ENCODE data around the gene ARHGAP22. TPM values are rescaled to one million over a fixed set of nuclear protein-coding genes. Genes with fewer than 3 reads are reported as not detected.

ARHGAP22 gene
- total RNA-seq, 2 experiments from 2014 or later = 0.19 to 0.46 TPM

DNA sequence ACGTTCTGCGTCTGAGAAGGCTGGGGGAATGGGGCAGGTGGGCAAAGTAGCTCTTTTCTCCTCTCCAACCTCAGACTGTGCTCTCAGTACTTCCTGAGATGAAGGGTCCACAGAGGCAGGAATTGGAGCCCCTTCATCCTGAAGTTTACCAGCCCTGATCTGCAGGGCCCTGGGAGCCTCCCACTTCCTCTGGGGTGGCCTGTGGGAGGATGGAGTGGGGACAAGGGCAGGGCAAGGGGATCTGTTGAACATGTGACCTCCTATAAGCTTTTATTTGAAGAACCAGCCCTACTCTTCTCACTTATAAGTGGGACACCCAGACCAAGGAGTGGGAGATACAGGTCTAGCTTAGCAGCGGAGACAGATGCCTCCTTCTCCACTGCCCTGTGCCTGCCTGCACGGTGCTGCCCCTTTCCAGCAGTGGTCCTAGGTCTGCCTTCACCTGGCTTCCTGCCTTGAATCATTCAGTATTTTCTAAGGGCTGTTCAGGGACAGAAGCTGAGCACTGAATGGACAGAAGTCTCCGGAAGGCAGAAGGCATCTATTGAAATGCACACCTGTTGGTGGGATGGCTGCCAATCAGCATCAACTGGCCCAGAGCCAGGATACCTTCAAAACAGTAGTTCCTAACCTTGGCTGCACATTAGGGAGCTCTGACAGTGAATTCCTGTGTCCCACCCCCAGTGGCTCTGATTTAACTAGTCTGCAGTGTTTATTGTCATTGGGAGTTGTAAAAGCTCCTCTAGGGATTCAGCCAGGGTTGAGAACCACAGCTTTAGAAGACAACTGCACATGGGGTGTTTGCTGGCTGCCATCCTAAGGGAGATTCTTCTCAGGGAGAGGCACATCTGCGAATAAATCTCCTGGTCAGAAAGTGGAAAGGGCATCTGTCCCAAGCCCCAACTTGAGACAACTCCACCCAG is 2.7 kb upstream of the ARHGAP22 start:
- Histone ChIP-seq H3K4me2 (ENCODE audit: low read length) (no peak overlapping the region), H3K79me2 (ENCODE audit: insufficient read depth, low read depth, low read length) (no peaks in the 10 kb centered on the region), H3K4me1 (ENCODE audit: insufficient read depth, low read length, poor library complexity, severe bottlenecking) (peaks cover 9% of the 10 kb centered on the region), H4K20me1 (ENCODE audit: insufficient read depth, low read length) (no peaks in the 10 kb centered on the region), H2AFZ (ENCODE audit: low read length) (no peak overlapping the region), H3K36me3 (ENCODE audit: insufficient read depth, low read length) (no peaks in the 10 kb centered on the region), H3K9me3 (ENCODE audit: low read length) (no peaks in the 10 kb centered on the region), H3K9me2 (ENCODE audit: insufficient read depth, low read length) (no peaks in the 10 kb centered on the region), H3K27ac (ENCODE audit: low read depth, low read length, poor library complexity, severe bottlenecking) (no peak overlapping the region), H3K4me3 (ENCODE audit: low read depth, low read length, poor library complexity, severe bottlenecking) (no peak overlapping the region)
- ChIA-PET CTCF (ENCODE audit: unreplicated experiment) (interaction anchor here (0.6 to 3.2 kb wide), 5 partner anchors 22 to 84 kb away, joined by 3 to 61 read pairs (median 4); no protein-coding TSS in a partner anchor), POLR2A (interaction anchor here (0.6 to 1.4 kb wide), 3 partner anchors 28 to 276 kb away, joined by 3 to 7 read pairs (median 3); no protein-coding TSS in a partner anchor)
- no TSS peak for BruUV-seq (replicated peaks)
- no peak for DNase-seq (ENCODE audit: low spot score)
- intact Hi-C loops (cut with micrococcal nuclease; ENCODE audit: unreplicated experiment) = loop anchor here (1.0 kb wide), 2 partner anchors 49 to 55 kb away; no protein-coding TSS in a partner anchor
- TF ChIP-seq EZH2phosphoT487 (IDR thresholded peaks at IDR 0.05; ENCODE audit: borderline replicate concordance, low read depth, low read length) = no peak
- TF ChIP-seq CTCF (conservative IDR thresholded peaks at IDR 0.05; ENCODE audit: low read length) = no peak

DNA sequence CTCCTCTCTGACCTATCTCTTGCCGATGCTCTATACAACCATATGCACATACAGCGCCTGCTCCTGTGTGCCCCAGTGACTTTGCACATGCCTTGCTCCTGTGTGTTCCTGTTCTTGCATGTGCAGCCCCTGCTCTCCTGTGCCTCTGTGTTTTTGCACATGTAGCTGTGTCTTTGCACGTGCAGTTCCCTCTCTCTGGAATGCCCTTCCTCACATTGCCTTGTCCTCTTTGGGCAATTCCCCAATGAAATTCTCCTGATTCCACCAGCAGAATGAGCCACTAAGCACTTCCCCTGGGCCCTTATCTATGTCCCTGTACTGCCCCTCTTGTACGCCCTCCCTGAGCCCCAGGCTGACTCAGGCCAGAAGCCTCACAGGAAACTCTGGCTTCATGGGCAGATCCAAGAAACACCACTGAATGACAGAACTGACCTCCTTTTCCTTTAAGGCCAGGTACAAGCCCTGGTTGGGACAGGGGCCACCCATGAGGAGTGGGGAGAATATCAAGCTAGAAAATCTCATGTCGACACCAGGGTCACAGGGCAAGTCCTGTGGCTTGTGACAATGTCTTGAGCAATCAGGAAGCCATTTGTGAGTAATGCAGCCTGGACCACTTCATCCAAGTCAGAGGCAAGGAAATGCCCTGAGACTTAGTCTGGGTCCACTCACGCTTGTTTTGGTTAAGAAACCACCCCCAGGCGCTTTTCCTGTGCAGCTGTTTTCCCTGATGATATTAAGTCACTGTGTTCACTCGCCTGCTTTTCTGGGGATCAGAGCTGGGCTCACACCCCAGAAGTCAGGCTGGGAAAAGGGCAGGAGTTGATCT is 1.9 kb upstream of the ARHGAP22 start:
- no peak for DNase-seq (ENCODE audit: low spot score)
- no peak overlapping the region for H2AFZ ChIP-seq (ENCODE audit: low read length)
- no TSS peak for BruUV-seq (replicated peaks)
- TF ChIP-seq EZH2phosphoT487 (IDR thresholded peaks at IDR 0.05; ENCODE audit: borderline replicate concordance, low read depth, low read length) = no peak
- no peak for TF ChIP-seq CTCF (conservative IDR thresholded peaks at IDR 0.05; ENCODE audit: low read length)
- peaks cover 9% of the 10 kb centered on the region for H3K4me1 ChIP-seq (ENCODE audit: insufficient read depth, low read length, poor library complexity, severe bottlenecking)
- ChIA-PET POLR2A (interaction anchor here (0.6 to 1.4 kb wide), 2 partner anchors 33 to 277 kb away, joined by 3 to 7 read pairs; no protein-coding TSS in a partner anchor), CTCF (ENCODE audit: unreplicated experiment) (interaction anchor here (0.6 to 3.2 kb wide), 5 partner anchors 21 to 54 kb away, joined by 3 to 61 read pairs (median 4); no protein-coding TSS in a partner anchor)
- no peak overlapping the region for H3K27ac ChIP-seq (ENCODE audit: low read depth, low read length, poor library complexity, severe bottlenecking)
- H3K9me3 ChIP-seq (ENCODE audit: low read length) = no peaks in the 10 kb centered on the region
- H3K9me2 ChIP-seq (ENCODE audit: insufficient read depth, low read length) = no peaks in the 10 kb centered on the region
- H3K36me3 ChIP-seq (ENCODE audit: insufficient read depth, low read length) = no peaks in the 10 kb centered on the region
- no peaks in the 10 kb centered on the region for H3K79me2 ChIP-seq (ENCODE audit: insufficient read depth, low read depth, low read length)
- no peak overlapping the region for H3K4me3 ChIP-seq (ENCODE audit: low read depth, low read length, poor library complexity, severe bottlenecking)
- intact Hi-C loops (cut with micrococcal nuclease; ENCODE audit: unreplicated experiment) = no loop called here
- H4K20me1 ChIP-seq (ENCODE audit: insufficient read depth, low read length) = no peaks in the 10 kb centered on the region
- no peak overlapping the region for H3K4me2 ChIP-seq (ENCODE audit: low read length)

Data from OCI-LY7 (cell line).